ENCODE data around the gene MAP1LC3B. TPM values are rescaled to one million over a fixed set of nuclear protein-coding genes. Genes with fewer than 3 reads are reported as not detected.

MAP1LC3B gene
- total RNA-seq, 1 experiment from 2014 or later = 75.2 TPM

- H3K9me3 ChIP-seq (ENCODE audit: control insufficient read depth, insufficient read depth, low read depth, low read length) = no peaks in the 10 kb centered on the region
- no peak overlapping the region for H3K27ac ChIP-seq (ENCODE audit: low read length)
- no peaks in the 10 kb centered on the region for H3K36me3 ChIP-seq (ENCODE audit: control insufficient read depth, insufficient read depth, low read length)
- no peaks in the 10 kb centered on the region for H3K4me1 ChIP-seq (ENCODE audit: control insufficient read depth, insufficient read depth, low read length)
- no TSS peak for BruUV-seq (replicated peaks)
- no peaks in the 10 kb centered on the region for H3K27me3 ChIP-seq (ENCODE audit: control insufficient read depth, insufficient read depth, low read length)
- no peak for DNase-seq (ENCODE audit: low read depth, low spot score)
- POLR2A ChIA-PET = no interaction called here
- no peak overlapping the region for H3K4me3 ChIP-seq (ENCODE audit: low read depth in 2 of 2, low read length in 2 of 2)
- CTCF ChIA-PET = interaction anchor here (0.7 kb wide), 1 partner anchor 610 kb away, joined by 3 read pairs; no protein-coding TSS in a partner anchor
- in situ Hi-C loops (cut with HindIII; ENCODE audit: low pct_unique_long_range_greater_than_20kb, low sequenced_read_pairs) = no loop called here
- no peak for TF ChIP-seq SIN3A (IDR thresholded peaks at IDR 0.05; ENCODE audit: borderline replicate concordance, insufficient read depth, low read depth, low read length)
- no peak for TF ChIP-seq REST (IDR thresholded peaks at IDR 0.05; ENCODE audit: insufficient read depth in 1 of 2, low read depth in 2 of 2, low read length in 1 of 2)
- no peak for TF ChIP-seq POLR2AphosphoS5 (IDR thresholded peaks at IDR 0.05; ENCODE audit: low read depth, low read length)
- no peak for TF ChIP-seq CTCF (IDR thresholded peaks at IDR 0.05)
- TF ChIP-seq TCF7L2 (IDR thresholded peaks at IDR 0.05; ENCODE audit: low read depth, low read length) = no peak
- intact Hi-C loops (cut with micrococcal nuclease; ENCODE audit: unreplicated experiment) = no loop called here
- no peak for ATAC-seq
These were observed 44.1 kb upstream of the MAP1LC3B start for GRCh38 chr16:87347932-87348615.

- no peak for TF ChIP-seq SIN3A (IDR thresholded peaks at IDR 0.05; ENCODE audit: borderline replicate concordance, insufficient read depth, low read depth, low read length)
- TF ChIP-seq REST (IDR thresholded peaks at IDR 0.05; ENCODE audit: insufficient read depth in 1 of 2, low read depth in 2 of 2, low read length in 1 of 2) = no peak
- TF ChIP-seq TCF7L2 (IDR thresholded peaks at IDR 0.05; ENCODE audit: low read depth, low read length) = no peak
- no peak for TF ChIP-seq POLR2AphosphoS5 (IDR thresholded peaks at IDR 0.05; ENCODE audit: low read depth, low read length)
- no peak for TF ChIP-seq CTCF (IDR thresholded peaks at IDR 0.05)
- H3K27ac ChIP-seq (ENCODE audit: low read length) = no peak overlapping the region
- BruUV-seq (replicated peaks) = no TSS peak
- H3K9me3 ChIP-seq (ENCODE audit: control insufficient read depth, insufficient read depth, low read depth, low read length) = no peaks in the 10 kb centered on the region
- H3K4me3 ChIP-seq (ENCODE audit: low read depth in 2 of 2, low read length in 2 of 2) = no peak overlapping the region
- ChIA-PET CTCF (no interaction called here), POLR2A (no interaction called here)
- DNase-seq (ENCODE audit: low read depth, low spot score) = no peak
- no peaks in the 10 kb centered on the region for H3K27me3 ChIP-seq (ENCODE audit: control insufficient read depth, insufficient read depth, low read length)
- ATAC-seq = no peak
- in situ Hi-C loops (cut with HindIII; ENCODE audit: low pct_unique_long_range_greater_than_20kb, low sequenced_read_pairs) (no loop called here), intact Hi-C loops (cut with micrococcal nuclease; ENCODE audit: unreplicated experiment) (no loop called here)
- no peaks in the 10 kb centered on the region for H3K36me3 ChIP-seq (ENCODE audit: control insufficient read depth, insufficient read depth, low read length)
- no peaks in the 10 kb centered on the region for H3K4me1 ChIP-seq (ENCODE audit: control insufficient read depth, insufficient read depth, low read length)
These were observed 43.4 kb upstream of the MAP1LC3B start for GRCh38 chr16:87348616-87349157.

All from Panc1 (cell line).